Mesothelial cell of epicardium (in vitro differentiated cells): ENCODE measurements around the gene MYO1E. TPM values are rescaled to one million over a fixed set of nuclear protein-coding genes. Genes with fewer than 3 reads are reported as not detected.

ENCODE experiments used
- DNase-seq, 2 experiments: peaks; one replicate each; pipeline ENCODE4 v3.0.0; 2021; ENCODE audit warnings: low spot score in 2 of 2; ENCODE audit not compliant: unreplicated experiment in 2 of 2
- H3K27ac Mint-ChIP-seq: 2 replicates; pipeline ENCODE4 v1.8.0; 2021; ENCODE audit warnings: mixed read lengths
- H3K27me3 Mint-ChIP-seq: 2 replicates; pipeline ENCODE4 v1.8.0; 2021; ENCODE audit warnings: low read depth, mixed read lengths
- H3K36me3 Mint-ChIP-seq: 2 replicates; pipeline ENCODE4 v1.8.0; 2021; ENCODE audit warnings: mixed read lengths
- H3K4me1 Mint-ChIP-seq: 2 replicates; pipeline ENCODE4 v1.8.0; 2021; ENCODE audit warnings: mixed read lengths
- H3K4me3 Mint-ChIP-seq: 2 replicates; pipeline ENCODE4 v1.8.0; 2021; ENCODE audit warnings: mild to moderate bottlenecking, moderate library complexity, mixed read lengths
- H3K9me3 Mint-ChIP-seq: 2 replicates; pipeline ENCODE4 v1.8.0; 2021; ENCODE audit warnings: mixed read lengths
- CTCF ChIP-seq: fragments of 200-600 bp; sonication (generic); IDR thresholded peaks from one replicate; pipeline ENCODE4 v1.5.0; 2021; ENCODE audit warnings: antibody characterized with exemption; ENCODE audit not compliant: unreplicated experiment
- total RNA-seq: library from RNA; stranded (reverse); gene quantifications from 3 replicates; pipeline ENCODE4 v1.2.1, GENCODE V29; 2021

MYO1E gene
- total RNA-seq, 1 donor from 2014 or later, result 54.2 TPM

GRCh38 chr15:59309405-59309804, 63.3 kb downstream of the MYO1E start:
- H3K36me3 Mint-ChIP-seq, result no peaks in the 10 kb centered on the region
- peaks cover 12% of the 10 kb centered on the region for H3K4me1 Mint-ChIP-seq
- H3K9me3 Mint-ChIP-seq, result no peaks in the 10 kb centered on the region
- no peaks in the 10 kb centered on the region for H3K27me3 Mint-ChIP-seq
- H3K27ac Mint-ChIP-seq, result no peak overlapping the region
- no peak for TF ChIP-seq CTCF
- DNase-seq, result no peak
- no peak overlapping the region for H3K4me3 Mint-ChIP-seq

DNA sequence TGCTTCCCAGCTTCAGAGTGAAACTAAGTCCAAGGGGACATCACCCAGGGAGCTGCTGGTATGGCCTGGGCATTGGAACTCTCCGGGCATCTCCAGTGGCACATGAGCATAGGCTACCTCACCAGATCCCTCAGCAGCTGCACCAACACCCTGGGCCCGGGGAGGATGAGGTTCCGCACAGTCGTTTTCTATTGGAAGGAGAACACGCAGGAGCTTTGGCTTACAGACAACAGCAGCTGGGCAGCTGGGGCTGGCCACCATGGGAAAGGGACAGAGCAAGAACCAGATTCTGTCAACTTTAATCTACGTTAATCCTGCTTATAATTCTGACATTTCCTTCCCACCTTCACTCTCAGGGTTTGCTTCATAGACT, 65.5 kb downstream of the MYO1E start:
- Mint-ChIP-seq H3K4me3 (no peak overlapping the region), H3K27ac (no peak overlapping the region), H3K9me3 (no peaks in the 10 kb centered on the region), H3K36me3 (no peaks in the 10 kb centered on the region), H3K27me3 (no peaks in the 10 kb centered on the region), H3K4me1 (no peaks in the 10 kb centered on the region)
- DNase-seq, result no peak
- no peak for TF ChIP-seq CTCF

DNA sequence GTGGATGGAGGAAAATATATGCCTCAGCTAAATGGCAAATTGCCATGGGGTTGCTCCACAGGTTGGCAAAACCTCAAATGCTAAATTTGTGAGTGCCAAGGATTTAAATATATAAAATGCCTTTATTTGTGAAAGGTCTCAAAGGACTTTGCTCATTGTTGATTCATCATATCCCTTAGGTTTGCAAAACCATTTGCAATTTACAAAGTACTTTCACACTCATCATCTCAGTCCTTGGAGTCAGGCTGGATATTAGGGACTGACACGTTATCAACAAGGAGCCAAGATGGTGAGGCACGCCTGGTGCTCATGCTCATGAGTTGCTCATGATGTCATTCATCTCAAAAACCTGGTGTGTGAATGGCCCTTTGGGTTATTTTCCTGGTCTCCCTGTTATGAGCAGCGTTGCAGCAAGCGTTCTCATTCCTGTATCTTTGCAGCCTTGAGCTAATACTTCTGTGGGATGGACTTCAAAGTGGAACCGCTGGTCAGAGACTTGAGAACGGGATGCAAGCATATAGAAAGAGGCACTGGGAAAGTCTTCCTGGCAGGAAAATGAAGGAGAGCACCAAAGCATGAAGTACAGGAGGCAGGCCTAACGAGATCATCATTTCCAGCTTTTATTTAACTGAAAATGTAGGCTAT, 66.0 kb downstream of the MYO1E start:
- Mint-ChIP-seq H3K4me1 (no peaks in the 10 kb centered on the region), H3K36me3 (no peaks in the 10 kb centered on the region), H3K4me3 (no peak overlapping the region), H3K27me3 (no peaks in the 10 kb centered on the region), H3K9me3 (no peaks in the 10 kb centered on the region), H3K27ac (no peak overlapping the region)
- DNase-seq, result no peak
- no peak for TF ChIP-seq CTCF

GRCh38 chr15:59304807-59305206, 67.9 kb downstream of the MYO1E start:
- no peak overlapping the region for H3K4me3 Mint-ChIP-seq
- no peaks in the 10 kb centered on the region for H3K27me3 Mint-ChIP-seq
- peaks cover 8% of the 10 kb centered on the region for H3K4me1 Mint-ChIP-seq
- H3K9me3 Mint-ChIP-seq, result no peaks in the 10 kb centered on the region
- no peak for DNase-seq
- no peaks in the 10 kb centered on the region for H3K36me3 Mint-ChIP-seq
- no peak for TF ChIP-seq CTCF
- no peak overlapping the region for H3K27ac Mint-ChIP-seq

GRCh38 chr15:59304034-59304795, 68.5 kb downstream of the MYO1E start:
- no peak for TF ChIP-seq CTCF
- Mint-ChIP-seq H3K27ac (no peak overlapping the region), H3K27me3 (no peaks in the 10 kb centered on the region), H3K4me3 (no peak overlapping the region), H3K36me3 (no peaks in the 10 kb centered on the region), H3K9me3 (no peaks in the 10 kb centered on the region), H3K4me1 (peaks cover 12% of the 10 kb centered on the region)
- DNase-seq, result no peak
